SK-N-MC (cell line): ENCODE results near the gene ADGRB2.

Experiments used
- DNase-seq: peaks from one replicate; pipeline ENCODE4 v3.0.0-alpha.2; 2011; ENCODE audit warnings: low read depth, low spot score
- H3K27ac ChIP-seq: fragments of 200-600 bp; sonication (generic); 2 replicates; pipeline ENCODE4 v1.5.1; 2016; ENCODE audit warnings: mixed run types
- H3K36me3 ChIP-seq: fragments of 200-600 bp; sonication (generic); 2 replicates; pipeline ENCODE4 v1.6.1; 2017; ENCODE audit warnings: antibody characterized with exemption, low read length, mixed read lengths; ENCODE audit not compliant: insufficient read depth
- H3K4me3 ChIP-seq: fragments of 200-600 bp; sonication (generic); 2 replicates; pipeline ENCODE4 v1.5.1; 2016
- H3K9ac ChIP-seq: fragments of 200-600 bp; sonication (generic); 2 replicates; pipeline ENCODE4 v1.8.0; 2017; ENCODE audit warnings: mixed run types, mixed read lengths; ENCODE audit not compliant: insufficient read length
- H3K9me3 ChIP-seq: fragments of 200-600 bp; sonication (generic); 2 replicates; pipeline ENCODE4 v1.6.1; 2017; ENCODE audit warnings: low read depth, mild to moderate bottlenecking, antibody characterized with exemption, low read length, moderate library complexity, mixed read lengths
- EZH2 ChIP-seq: fragments of 200-600 bp; sonication (generic); IDR thresholded peaks from one replicate; pipeline ENCODE4 v1.6.1; 2017; ENCODE audit warnings: antibody characterized with exemption
- FOXP2 ChIP-seq: optimal IDR thresholded peaks from 2 replicates; pipeline ENCODE3; 2011; ENCODE audit warnings: mild to moderate bottlenecking, moderate library complexity; ENCODE audit not compliant: insufficient read depth; ENCODE audit errors: extremely low read length, control extremely low read depth
- POLR2AphosphoS5 ChIP-seq: IDR thresholded peaks from 2 replicates; pipeline ENCODE4 v1.6.1; 2012; ENCODE audit warnings: mild to moderate bottlenecking, low read depth, low read length, borderline replicate concordance

Gene ADGRB2

GRCh38 chr1:31758823-31759222 is 5.3 kb downstream of the ADGRB2 start:
- no peak for DNase-seq
- no peak for TF ChIP-seq POLR2AphosphoS5
- TF ChIP-seq FOXP2, result no peak
- no peak for TF ChIP-seq EZH2
- H3K9ac ChIP-seq, result no peak overlapping the region
- peaks cover 4% of the 10 kb centered on the region; the same call in 1 of the 2 replicates for H3K36me3 ChIP-seq
- H3K9me3 ChIP-seq, result no peaks in the 10 kb centered on the region
- no peak overlapping the region for H3K27ac ChIP-seq
- no peak overlapping the region for H3K4me3 ChIP-seq

GRCh38 chr1:31757989-31758388 is 6.2 kb downstream of the ADGRB2 start:
- no peak for TF ChIP-seq POLR2AphosphoS5
- Histone ChIP-seq H3K9me3 (no peaks in the 10 kb centered on the region), H3K9ac (no peak overlapping the region), H3K4me3 (no peak overlapping the region), H3K27ac (no peak overlapping the region), H3K36me3 (peaks cover 4% of the 10 kb centered on the region; the same call in 1 of the 2 replicates)
- no peak for DNase-seq

GRCh38 chr1:31757204-31757679 is 6.9 kb downstream of the ADGRB2 start:
- no peak overlapping the region for H3K27ac ChIP-seq
- no peak for DNase-seq
- no peak overlapping the region for H3K4me3 ChIP-seq
- no peaks in the 10 kb centered on the region for H3K9me3 ChIP-seq
- peaks cover 4% of the 10 kb centered on the region; the same call in 1 of the 2 replicates for H3K36me3 ChIP-seq
- no peak overlapping the region for H3K9ac ChIP-seq
- TF ChIP-seq FOXP2 (no peak), POLR2AphosphoS5 (no peak), EZH2 (no peak)

- peaks cover 4% of the 10 kb centered on the region; the same call in 1 of the 2 replicates for H3K36me3 ChIP-seq
- no peaks in the 10 kb centered on the region for H3K9me3 ChIP-seq
- DNase-seq, result no peak
- TF ChIP-seq EZH2 (no peak), FOXP2 (no peak), POLR2AphosphoS5 (no peak)
- no peak overlapping the region for H3K4me3 ChIP-seq
- H3K27ac ChIP-seq, result no peak overlapping the region
- H3K9ac ChIP-seq, result no peak overlapping the region
Observed at GRCh38 chr1:31756578-31756977, 7.6 kb downstream of the ADGRB2 start.

GRCh38 chr1:31755850-31756492 is 8.2 kb downstream of the ADGRB2 start:
- Histone ChIP-seq H3K9ac (no peak overlapping the region), H3K27ac (no peak overlapping the region), H3K4me3 (no peak overlapping the region), H3K36me3 (peaks cover 4% of the 10 kb centered on the region; the same call in 1 of the 2 replicates), H3K9me3 (no peaks in the 10 kb centered on the region)
- no peak for TF ChIP-seq EZH2
- no peak for TF ChIP-seq POLR2AphosphoS5
- no peak for TF ChIP-seq FOXP2
- no peak for DNase-seq

- no peaks in the 10 kb centered on the region for H3K9me3 ChIP-seq
- H3K27ac ChIP-seq, result no peak overlapping the region
- TF ChIP-seq EZH2 (no peak), POLR2AphosphoS5 (no peak), FOXP2 (no peak)
- peaks cover 4% of the 10 kb centered on the region; the same call in 1 of the 2 replicates for H3K36me3 ChIP-seq
- H3K9ac ChIP-seq, result no peak overlapping the region
- H3K4me3 ChIP-seq, result no peak overlapping the region
- DNase-seq, result no peak
Observed at GRCh38 chr1:31755197-31755611, 8.9 kb downstream of the ADGRB2 start.

DNA sequence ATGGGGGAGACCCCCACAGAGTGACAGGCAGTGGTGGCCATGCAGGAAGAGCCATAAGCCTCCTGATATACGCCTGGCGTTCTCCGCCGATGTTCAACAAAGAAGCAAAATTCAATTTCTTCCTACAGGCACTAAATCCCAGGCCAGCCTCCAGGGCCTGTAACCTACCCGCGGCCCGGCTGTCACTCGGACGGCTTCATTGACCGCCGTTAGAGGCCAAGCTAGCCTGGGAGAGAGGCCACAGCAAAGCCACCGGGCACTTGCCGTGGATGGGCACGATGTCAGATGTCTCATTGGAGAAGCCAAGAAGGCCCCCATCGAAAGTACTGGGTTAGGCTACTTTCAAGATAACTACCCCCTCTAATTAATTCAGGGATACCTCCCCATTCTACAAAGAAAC is 9.7 kb downstream of the ADGRB2 start:
- H3K36me3 ChIP-seq, result peaks cover 4% of the 10 kb centered on the region; the same call in 1 of the 2 replicates
- no peaks in the 10 kb centered on the region for H3K9me3 ChIP-seq
- no peak for DNase-seq
- TF ChIP-seq FOXP2, result no peak
- no peak for TF ChIP-seq POLR2AphosphoS5
- TF ChIP-seq EZH2, result no peak
- H3K9ac ChIP-seq, result no peak overlapping the region
- no peak overlapping the region for H3K4me3 ChIP-seq
- no peak overlapping the region for H3K27ac ChIP-seq

GRCh38 chr1:31753707-31754349 is 10.3 kb downstream of the ADGRB2 start:
- TF ChIP-seq POLR2AphosphoS5 (no peak), EZH2 (no peak), FOXP2 (no peak)
- Histone ChIP-seq H3K4me3 (no peak overlapping the region), H3K27ac (no peak overlapping the region), H3K9me3 (no peaks in the 10 kb centered on the region), H3K9ac (no peak overlapping the region), H3K36me3 (peaks cover 4% of the 10 kb centered on the region; the same call in 1 of the 2 replicates)
- no peak for DNase-seq

- H3K36me3 ChIP-seq, result peaks cover 4% of the 10 kb centered on the region; the same call in 1 of the 2 replicates
- H3K9ac ChIP-seq, result no peak overlapping the region
- no peak for TF ChIP-seq POLR2AphosphoS5
- TF ChIP-seq EZH2, result no peak
- no peak for TF ChIP-seq FOXP2
- H3K27ac ChIP-seq, result no peak overlapping the region
- no peaks in the 10 kb centered on the region for H3K9me3 ChIP-seq
- no peak overlapping the region for H3K4me3 ChIP-seq
- no peak for DNase-seq
Observed at GRCh38 chr1:31752952-31753475, 11.1 kb downstream of the ADGRB2 start.
